Fibroblast of lung (primary cell): ENCODE measurements around the gene MAGI2.

Source experiments
- EZH2 ChIP-seq: IDR thresholded peaks from 2 replicates; pipeline ENCODE4 v1.5.1; 2012; ENCODE audit warnings: low read length, control low read depth, mild to moderate bottlenecking; ENCODE audit errors: missing control alignments
- TF ChIP-seq, protein P1 (sequence below), 2 donors: IDR thresholded peaks in 1 of 2; conservative IDR thresholded peaks in 1 of 2; 1 replicate in 1 of 2; 2 replicates in 1 of 2; pipeline ENCODE4 v1.5.1; 2011 to 2012; ENCODE audit warnings: low read length in 2 of 2, control low read depth in 1 of 2, inconsistent platforms in 1 of 2, low read depth in 1 of 2, mild to moderate bottlenecking in 1 of 2

GRCh38 chr7:78134774-78135173 lies 1318.7 kb downstream of the MAGI2 start:
- TF ChIP-seq, protein P1, sequence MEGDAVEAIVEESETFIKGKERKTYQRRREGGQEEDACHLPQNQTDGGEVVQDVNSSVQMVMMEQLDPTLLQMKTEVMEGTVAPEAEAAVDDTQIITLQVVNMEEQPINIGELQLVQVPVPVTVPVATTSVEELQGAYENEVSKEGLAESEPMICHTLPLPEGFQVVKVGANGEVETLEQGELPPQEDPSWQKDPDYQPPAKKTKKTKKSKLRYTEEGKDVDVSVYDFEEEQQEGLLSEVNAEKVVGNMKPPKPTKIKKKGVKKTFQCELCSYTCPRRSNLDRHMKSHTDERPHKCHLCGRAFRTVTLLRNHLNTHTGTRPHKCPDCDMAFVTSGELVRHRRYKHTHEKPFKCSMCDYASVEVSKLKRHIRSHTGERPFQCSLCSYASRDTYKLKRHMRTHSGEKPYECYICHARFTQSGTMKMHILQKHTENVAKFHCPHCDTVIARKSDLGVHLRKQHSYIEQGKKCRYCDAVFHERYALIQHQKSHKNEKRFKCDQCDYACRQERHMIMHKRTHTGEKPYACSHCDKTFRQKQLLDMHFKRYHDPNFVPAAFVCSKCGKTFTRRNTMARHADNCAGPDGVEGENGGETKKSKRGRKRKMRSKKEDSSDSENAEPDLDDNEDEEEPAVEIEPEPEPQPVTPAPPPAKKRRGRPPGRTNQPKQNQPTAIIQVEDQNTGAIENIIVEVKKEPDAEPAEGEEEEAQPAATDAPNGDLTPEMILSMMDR (conservative IDR thresholded peaks at IDR 0.05 in 1 of 2, IDR thresholded peaks at IDR 0.05 in 1 of 2; ENCODE audit: low read depth in 1 of 2, low read length in 2 of 2), result no peak
- TF ChIP-seq EZH2, result no peak
